DMS153 (cell line): ENCODE data around the gene ORC1.
"Not testable (repeated sequence)": the region's sequence is repeated elsewhere in the genome, so short reads cannot be mapped to it uniquely, and the experiment has no call there.

Source experiments
- DNase-seq: peaks from one replicate; lab custom pipeline; 2025; lab: John Stamatoyannopoulos, UW

ORC1 gene

GRCh38 chr1:52386458-52386857, 17.8 kb downstream of the ORC1 start:
- no peak for DNase-seq

DNA sequence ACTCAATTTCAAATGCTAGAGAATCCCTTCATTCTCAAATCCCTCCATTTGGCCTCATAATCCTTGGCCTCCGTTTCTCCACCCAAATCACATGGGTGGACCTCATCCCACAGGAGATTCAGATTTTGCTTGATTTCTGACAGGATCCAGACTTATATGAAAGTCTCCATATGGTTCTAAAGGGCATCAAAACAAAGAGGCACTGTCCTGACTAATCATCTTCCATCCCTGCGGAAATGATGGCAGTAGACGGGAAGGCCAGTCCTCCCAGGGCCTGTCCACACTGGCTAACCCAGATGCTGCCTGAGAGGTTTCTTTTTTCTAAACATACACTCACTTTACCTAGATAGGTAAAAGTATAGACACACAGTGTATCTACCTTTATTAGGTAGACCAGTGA, 18.8 kb downstream of the ORC1 start:
- DNase-seq: no peak

DNA sequence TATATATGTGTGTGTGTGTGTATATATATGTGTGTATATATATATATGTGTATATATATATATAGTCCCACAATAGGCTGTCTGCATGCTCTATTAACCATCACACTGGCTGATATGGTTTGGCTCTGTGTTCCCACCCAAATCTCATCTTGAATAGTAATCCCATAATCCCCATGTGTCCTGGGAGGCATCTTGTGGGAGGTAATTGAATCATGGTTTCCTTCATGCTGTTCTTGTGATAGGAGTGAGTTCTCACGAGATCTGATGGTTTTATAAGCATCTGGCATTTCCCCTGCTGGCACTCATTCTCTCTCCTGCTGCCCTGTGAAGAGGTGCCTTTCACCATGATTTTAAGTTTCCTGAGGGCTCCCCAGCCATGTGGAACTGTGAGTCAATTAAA, 34.4 kb downstream of the ORC1 start:
- not testable (repeated sequence) for DNase-seq

GRCh38 chr1:52368383-52369172, 35.6 kb downstream of the ORC1 start:
- peak; percentile 50 for DNase-seq

- DNase-seq: no peak
These were observed 37.0 kb downstream of the ORC1 start for GRCh38 chr1:52367272-52367671.

DNA sequence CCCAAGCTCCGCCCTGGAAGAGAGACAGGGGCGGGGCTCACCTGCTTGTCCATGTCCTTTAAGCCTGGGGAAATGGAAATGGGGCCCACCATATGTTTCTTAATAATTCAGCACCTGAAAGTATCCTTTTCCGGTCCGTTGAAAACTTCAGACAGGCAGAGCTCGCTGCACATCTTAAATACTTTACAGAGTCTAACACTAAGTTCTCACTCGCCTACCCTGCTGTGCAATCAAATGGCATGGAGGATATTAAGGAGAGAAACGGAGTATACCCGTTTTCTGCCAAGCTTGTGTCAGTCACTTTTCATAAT, 37.8 kb downstream of the ORC1 start:
- no peak for DNase-seq

GRCh38 chr1:52365746-52366516, 38.3 kb downstream of the ORC1 start, which contains the start of gene CC2D1B:
Gene CC2D1B (minus strand): TSS chr1:52366205. CDS start chr1:52364620, 1,585 bp downstream.
- peak; percentile 98 for DNase-seq

GRCh38 chr1:52365071-52365745, 39.0 kb downstream of the ORC1 start:
- no peak for DNase-seq

GRCh38 chr1:52364235-52364839, 39.9 kb downstream of the ORC1 start:
- DNase-seq: no peak

DNA sequence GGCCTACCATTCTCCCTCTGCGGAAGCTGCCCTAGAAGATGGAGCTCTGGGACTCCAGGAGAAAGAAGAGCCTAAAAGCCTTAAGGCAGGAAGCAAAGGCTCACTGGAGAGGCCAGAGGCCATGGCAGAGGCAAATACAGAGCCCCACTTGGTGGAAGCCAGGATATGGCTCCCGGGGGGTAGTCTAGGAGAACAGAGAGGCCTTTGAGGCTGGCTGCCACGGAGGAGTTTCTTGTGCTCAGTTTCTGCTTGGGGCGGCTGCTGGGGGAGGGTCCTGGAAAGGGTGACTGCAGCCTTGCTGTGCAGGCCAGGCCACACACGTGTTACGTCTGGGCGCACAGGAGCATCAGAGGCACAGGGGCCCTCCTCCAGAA, 43.6 kb downstream of the ORC1 start:
- DNase-seq: no peak

DNA sequence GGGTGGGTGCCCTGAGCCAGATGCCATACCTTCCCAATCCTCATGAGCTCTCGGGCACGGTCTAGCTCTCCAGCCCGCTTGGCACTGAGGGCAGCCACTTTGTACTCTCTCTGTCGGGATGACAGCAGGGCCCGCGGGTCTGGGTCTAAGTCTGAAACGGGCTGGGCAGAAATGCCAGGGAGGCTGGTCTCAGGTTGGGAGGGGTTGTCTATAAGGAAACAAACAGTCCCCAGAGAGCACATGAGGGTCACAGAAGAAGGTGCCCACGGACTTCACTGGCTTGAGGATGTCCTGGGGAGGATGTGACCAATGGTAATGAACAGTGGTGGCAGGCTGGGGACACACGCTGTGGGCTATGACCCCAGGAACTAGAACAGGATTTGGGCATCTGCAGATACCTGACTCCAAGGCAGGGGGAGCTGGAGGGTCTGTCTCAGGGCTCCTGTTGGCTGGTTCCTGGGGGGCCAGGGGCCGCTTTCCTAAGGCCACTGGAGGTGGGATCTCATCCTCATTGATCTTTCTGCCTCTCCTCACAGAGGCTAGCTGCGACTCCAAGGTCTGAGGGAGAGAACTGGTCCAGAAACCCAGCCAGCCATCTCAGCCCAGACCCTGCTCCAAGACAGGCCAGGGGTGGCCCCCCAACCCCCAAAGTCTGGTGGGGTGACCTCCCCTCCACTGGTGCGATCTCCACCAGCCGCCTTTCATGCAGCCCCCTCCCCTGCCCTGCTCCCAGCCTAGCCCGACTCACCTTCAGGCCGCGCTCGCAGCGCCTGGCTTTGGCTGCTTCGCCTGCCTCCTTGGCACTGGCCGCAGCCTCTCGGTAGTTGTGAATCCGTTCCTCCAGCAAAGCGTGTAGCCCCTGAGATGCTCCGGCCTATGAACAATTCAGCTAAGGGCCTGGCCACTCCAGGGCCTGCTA, 44.3 kb downstream of the ORC1 start:
- DNase-seq: no peak

DNA sequence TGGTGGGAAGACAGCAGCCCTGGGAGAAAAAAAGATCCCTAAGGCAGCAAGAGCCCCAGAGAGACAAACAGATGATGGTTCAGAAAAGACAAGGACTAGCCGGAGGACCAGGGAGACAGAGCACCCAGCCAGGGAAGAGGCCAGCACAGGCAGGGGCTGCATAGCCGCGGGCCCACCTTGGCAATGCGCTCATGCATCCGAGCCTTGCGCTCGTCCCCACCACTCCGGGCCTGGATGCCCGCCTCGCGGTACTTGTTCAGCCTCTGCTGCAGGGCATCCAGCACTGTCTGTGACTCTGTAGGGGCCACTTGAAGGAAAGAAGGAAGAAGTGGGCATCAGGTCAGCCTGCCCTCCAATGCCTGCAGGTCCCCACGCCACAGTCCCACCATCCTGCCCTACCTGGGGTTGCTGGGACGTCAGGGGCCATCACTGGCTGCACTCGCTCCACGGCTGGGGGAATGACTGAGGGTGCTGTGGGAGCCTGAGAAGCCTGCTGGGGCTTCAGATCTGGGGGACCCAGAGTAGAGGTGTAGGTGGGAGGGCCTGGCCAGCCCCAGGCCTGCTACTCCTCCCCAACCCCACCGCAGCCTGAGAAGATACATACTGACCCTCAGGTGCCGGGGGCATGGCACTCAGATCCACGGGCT, 45.2 kb downstream of the ORC1 start:
- no peak for DNase-seq

GRCh38 chr1:52357397-52357796, 46.8 kb downstream of the ORC1 start:
- DNase-seq: no peak

DNA sequence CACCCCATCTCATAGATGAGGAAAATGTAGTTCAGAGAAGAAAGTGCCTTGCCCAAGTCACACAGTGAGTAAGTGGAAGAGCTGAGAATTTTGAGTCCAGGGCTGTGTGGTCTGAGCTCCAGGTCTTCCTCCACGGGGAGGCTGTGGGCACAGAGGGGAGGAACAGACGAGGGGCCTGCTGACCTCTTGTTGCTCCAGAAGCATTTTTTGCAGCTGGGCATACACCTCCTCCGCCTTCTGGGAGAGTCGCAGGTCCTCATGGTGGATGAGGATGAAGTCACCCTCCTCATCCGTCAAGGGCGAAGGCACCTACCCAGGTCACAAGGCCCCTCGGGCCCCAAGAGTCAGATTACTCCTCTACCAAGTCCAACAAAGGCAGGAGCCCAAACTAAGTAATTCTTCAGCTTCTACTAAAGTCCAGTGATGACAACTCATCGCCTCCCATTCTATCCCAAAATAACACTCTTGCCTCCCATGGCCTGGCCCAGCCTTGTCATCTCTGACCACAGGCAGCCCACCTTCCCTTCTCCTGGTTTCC, 47.3 kb downstream of the ORC1 start:
- no peak for DNase-seq

DNA sequence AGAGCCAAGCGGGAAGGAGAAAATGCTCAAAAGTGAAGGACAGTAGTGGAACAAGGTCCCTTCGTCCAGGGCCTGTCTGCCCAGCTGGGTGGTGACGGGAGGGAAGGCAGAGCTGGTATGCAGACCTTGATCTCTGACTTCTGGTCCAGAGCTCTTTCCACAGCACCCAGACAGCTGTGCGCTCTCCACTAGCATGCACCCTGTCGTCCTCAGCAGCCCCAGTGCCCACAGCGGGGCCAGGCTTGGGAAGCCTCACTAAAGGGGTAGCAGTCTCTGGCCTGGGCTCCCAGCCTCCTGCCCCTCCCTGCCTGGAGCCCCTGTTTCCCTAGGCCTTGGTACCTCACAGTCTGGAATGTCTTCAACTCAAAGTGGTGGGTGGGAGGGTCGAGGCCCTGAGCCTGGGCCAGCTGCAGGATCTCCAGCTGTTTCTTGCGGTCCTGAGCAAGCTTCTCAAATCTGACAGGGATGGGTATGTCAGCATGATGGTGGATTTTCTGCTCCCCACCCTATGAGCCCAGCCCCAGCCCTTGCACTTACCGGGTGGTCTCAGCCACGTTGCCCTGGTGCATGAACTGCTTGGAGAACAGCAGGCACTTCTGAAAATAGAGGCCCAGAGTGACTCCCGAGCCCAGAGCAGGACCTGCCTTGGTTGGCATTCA, 48.2 kb downstream of the ORC1 start:
- no peak for DNase-seq

DNA sequence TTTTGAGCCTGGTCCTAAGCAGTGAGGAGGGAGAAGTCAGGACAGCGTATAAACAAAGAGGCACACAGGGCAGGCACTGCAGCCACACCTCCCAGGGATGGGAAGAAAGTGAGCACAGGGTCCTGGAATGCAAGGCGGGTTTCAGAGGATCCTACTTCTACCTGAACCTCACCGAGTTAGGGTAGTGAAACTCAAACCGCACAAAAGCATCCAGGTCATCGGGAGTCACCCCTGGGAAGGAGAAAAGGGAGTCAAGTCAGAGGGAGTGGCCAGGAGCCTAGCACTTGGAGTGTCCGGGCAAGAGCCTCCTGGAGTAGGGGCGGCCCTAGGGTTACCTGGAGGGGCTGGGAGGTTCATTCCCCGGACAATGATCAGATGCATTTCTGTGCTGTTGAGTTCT, 48.8 kb downstream of the ORC1 start:
- DNase-seq: no peak

- no peak for DNase-seq
These were observed 51.5 kb downstream of the ORC1 start for GRCh38 chr1:52352690-52353089.

GRCh38 chr1:52348704-52349300, 55.4 kb downstream of the ORC1 start:
- no peak for DNase-seq

DNA sequence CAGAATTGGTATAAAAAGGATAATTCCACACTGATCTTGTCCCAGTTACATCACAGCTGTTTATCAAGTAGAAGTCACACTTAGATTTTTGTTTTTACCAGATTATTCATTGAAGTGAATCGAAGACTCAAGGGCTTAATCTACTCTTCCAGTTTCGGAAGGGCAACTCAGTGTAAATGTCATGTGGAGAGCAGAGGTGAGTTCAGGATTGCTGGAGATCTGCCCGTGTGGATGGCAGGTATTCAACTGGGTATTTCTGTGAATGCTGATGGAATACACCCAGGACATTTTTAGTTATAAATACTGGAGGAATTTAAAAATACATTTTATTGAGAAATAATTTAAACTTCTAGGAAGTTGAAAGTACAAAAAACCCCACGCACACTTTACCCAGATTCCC, 57.6 kb downstream of the ORC1 start:
- DNase-seq: no peak

- DNase-seq: no peak
These were observed 59.0 kb downstream of the ORC1 start for GRCh38 chr1:52345252-52345651.
